HEK293 (cell line): ENCODE results near the gene TLE5.

Experiments used
- CTCF ChIA-PET: fragments of 350-600 bp; formaldehyde crosslinking; extraction: SDS; loops from one replicate; lab custom pipeline; 2021; ENCODE audit warnings: antibody characterized with exemption; lab: Yijun Ruan, JAX
- POLR2A ChIA-PET: fragments of 300-600 bp; formaldehyde crosslinking; extraction: SDS; loops from one replicate; lab custom pipeline; 2020; ENCODE audit warnings: antibody characterized with exemption, inconsistent platforms; lab: Yijun Ruan, JAX
- H3K27ac ChIP-seq: fragments of 200-500 bp; sonication (Bioruptor generic); 2 replicates; pipeline ENCODE4 v1.5.1; 2014; ENCODE audit warnings: low read depth, low read length, control low read depth, inconsistent platforms; ENCODE audit errors: extremely low read depth
- H3K36me3 ChIP-seq, 2 experiments: fragments of 200-500 bp in 1 of 2; sonication (Bioruptor generic) in 1 of 2; 1 replicate in 1 of 2; 2 replicates in 1 of 2; pipeline ENCODE4 v1.5.1; 2014 to 2017; ENCODE audit warnings: inconsistent platforms in 2 of 2, low read length in 2 of 2; ENCODE audit not compliant: control insufficient read depth in 2 of 2, insufficient read depth in 1 of 2
- H3K4me1 ChIP-seq: fragments of 200-500 bp; sonication (Bioruptor generic); 2 replicates; pipeline ENCODE4 v1.5.1; 2014; ENCODE audit warnings: mild to moderate bottlenecking, low read length, inconsistent platforms; ENCODE audit not compliant: control insufficient read depth, insufficient read depth
- H3K4me3 ChIP-seq: 2 replicates; pipeline ENCODE4 v1.5.1; 2011; ENCODE audit warnings: low read depth, mild to moderate bottlenecking, control low read depth, low read length, moderate library complexity
- H3K9me3 ChIP-seq: fragments of 200-500 bp; sonication (Bioruptor generic); 2 replicates; pipeline ENCODE4 v1.5.1; 2014; ENCODE audit warnings: low read depth, low read length, inconsistent platforms; ENCODE audit not compliant: control insufficient read depth, insufficient read depth
- GLIS1 ChIP-seq: fragments of 450-650 bp; formaldehyde crosslinking; IDR thresholded peaks from 2 replicates; pipeline ENCODE4 v1.5.1; 2016; ENCODE audit warnings: missing biosample characterization, missing genetic modification characterization
- GLIS2 ChIP-seq: fragments of 450-650 bp; formaldehyde crosslinking; IDR thresholded peaks from 2 replicates; pipeline ENCODE4 v1.5.1; 2016; ENCODE audit warnings: missing biosample characterization, missing genetic modification characterization
- IKZF3 ChIP-seq: fragments of 450-650 bp; IDR thresholded peaks from 2 replicates; pipeline ENCODE4 v1.5.0; 2018; ENCODE audit warnings: missing biosample characterization, mild to moderate bottlenecking, missing genetic modification characterization, moderate library complexity
- KLF10 ChIP-seq: fragments of 450-650 bp; IDR thresholded peaks from 2 replicates; pipeline ENCODE4 v1.5.1; 2018; ENCODE audit warnings: missing biosample characterization, mild to moderate bottlenecking, missing genetic modification characterization
- KLF8 ChIP-seq: fragments of 450-650 bp; formaldehyde crosslinking; IDR thresholded peaks from 2 replicates; pipeline ENCODE4 v1.5.1; 2016; ENCODE audit warnings: missing biosample characterization, missing genetic modification characterization
- OSR2 ChIP-seq: fragments of 450-650 bp; formaldehyde crosslinking; IDR thresholded peaks from 2 replicates; pipeline ENCODE4 v1.5.1; 2016; ENCODE audit warnings: missing biosample characterization, missing genetic modification characterization
- SCRT1 ChIP-seq: fragments of 450-650 bp; formaldehyde crosslinking; IDR thresholded peaks from 2 replicates; pipeline ENCODE4 v1.5.1; 2016; ENCODE audit warnings: missing biosample characterization, missing genetic modification characterization, borderline replicate concordance
- YY1 ChIP-seq: fragments of 450-650 bp; formaldehyde crosslinking; IDR thresholded peaks from 2 replicates; pipeline ENCODE4 v1.5.1; 2018; ENCODE audit warnings: missing biosample characterization, missing genetic modification characterization
- ZBTB21 ChIP-seq: fragments of 450-650 bp; formaldehyde crosslinking; IDR thresholded peaks from 2 replicates; pipeline ENCODE4 v1.5.1; 2017; ENCODE audit warnings: missing biosample characterization, missing genetic modification characterization
- ZFHX2 ChIP-seq: fragments of 450-650 bp; formaldehyde crosslinking; conservative IDR thresholded peaks from 2 replicates; pipeline ENCODE4 v1.5.1; 2016; ENCODE audit warnings: missing biosample characterization, missing genetic modification characterization
- ZFP3 ChIP-seq: fragments of 450-650 bp; formaldehyde crosslinking; IDR thresholded peaks from 2 replicates; pipeline ENCODE4 v1.5.1; 2016; ENCODE audit warnings: low read depth, missing biosample characterization, missing genetic modification characterization
- ZNF133 ChIP-seq: fragments of 450-650 bp; formaldehyde crosslinking; IDR thresholded peaks from 2 replicates; pipeline ENCODE4 v1.5.1; 2016; ENCODE audit warnings: missing biosample characterization, missing genetic modification characterization
- ZNF19 ChIP-seq: fragments of 450-650 bp; formaldehyde crosslinking; IDR thresholded peaks from 2 replicates; pipeline ENCODE4; 2016; ENCODE audit warnings: missing biosample characterization, missing genetic modification characterization, low read depth
- ZNF2 ChIP-seq: fragments of 450-650 bp; formaldehyde crosslinking; IDR thresholded peaks from 2 replicates; pipeline ENCODE4 v1.5.1; 2016; ENCODE audit warnings: missing biosample characterization, missing genetic modification characterization
- ZNF202 ChIP-seq: fragments of 450-650 bp; formaldehyde crosslinking; IDR thresholded peaks from 2 replicates; pipeline ENCODE4 v1.5.1; 2016; ENCODE audit warnings: missing biosample characterization, missing genetic modification characterization, borderline replicate concordance
- ZNF416 ChIP-seq: fragments of 450-650 bp; formaldehyde crosslinking; IDR thresholded peaks from 2 replicates; pipeline ENCODE4 v1.5.1; 2016; ENCODE audit warnings: missing biosample characterization, missing genetic modification characterization
- ZNF510 ChIP-seq: fragments of 450-650 bp; formaldehyde crosslinking; IDR thresholded peaks from 2 replicates; pipeline ENCODE4 v1.5.1; 2018; ENCODE audit warnings: mild to moderate bottlenecking, missing genetic modification characterization, missing biosample characterization; ENCODE audit not compliant: insufficient replicate concordance
- ZNF658 ChIP-seq: fragments of 450-650 bp; formaldehyde crosslinking; IDR thresholded peaks from 2 replicates; pipeline ENCODE4; 2016; ENCODE audit warnings: missing biosample characterization, missing genetic modification characterization
- ZNF843 ChIP-seq: fragments of 450-650 bp; formaldehyde crosslinking; IDR thresholded peaks from 2 replicates; pipeline ENCODE4 v1.5.1; 2016; ENCODE audit warnings: missing biosample characterization, missing genetic modification characterization
- ZXDB ChIP-seq: fragments of 450-650 bp; formaldehyde crosslinking; IDR thresholded peaks from 2 replicates; pipeline ENCODE4 v1.5.1; 2016; ENCODE audit warnings: missing biosample characterization, missing genetic modification characterization
- TF ChIP-seq, protein P1 (sequence below): fragments of 450-650 bp; formaldehyde crosslinking; IDR thresholded peaks from 2 replicates; pipeline ENCODE4 v1.5.1; 2016; ENCODE audit warnings: missing biosample characterization, missing genetic modification characterization
- TF ChIP-seq, protein P2 (sequence below): sonication (generic); formaldehyde crosslinking; IDR thresholded peaks from 2 replicates; pipeline ENCODE4 v1.8.1; 2022; ENCODE audit warnings: mild to moderate bottlenecking, moderate library complexity, missing genetic modification reagents
- TF ChIP-seq, protein P3 (sequence below): fragments of 450-650 bp; formaldehyde crosslinking; IDR thresholded peaks from 2 replicates; pipeline ENCODE4 v1.5.0; 2017; ENCODE audit warnings: missing biosample characterization, missing genetic modification characterization, borderline replicate concordance
- TF ChIP-seq, protein P4 (sequence below): fragments of 450-650 bp; IDR thresholded peaks from 2 replicates; pipeline ENCODE4 v1.5.1; 2018; ENCODE audit warnings: missing biosample characterization, missing genetic modification characterization
- TF ChIP-seq, protein P5 (sequence below): fragments of 450-650 bp; formaldehyde crosslinking; optimal IDR thresholded peaks from 2 replicates; pipeline ENCODE3; 2016; ENCODE audit warnings: missing biosample characterization, mild to moderate bottlenecking, missing genetic modification characterization

Gene TLE5

DNA sequence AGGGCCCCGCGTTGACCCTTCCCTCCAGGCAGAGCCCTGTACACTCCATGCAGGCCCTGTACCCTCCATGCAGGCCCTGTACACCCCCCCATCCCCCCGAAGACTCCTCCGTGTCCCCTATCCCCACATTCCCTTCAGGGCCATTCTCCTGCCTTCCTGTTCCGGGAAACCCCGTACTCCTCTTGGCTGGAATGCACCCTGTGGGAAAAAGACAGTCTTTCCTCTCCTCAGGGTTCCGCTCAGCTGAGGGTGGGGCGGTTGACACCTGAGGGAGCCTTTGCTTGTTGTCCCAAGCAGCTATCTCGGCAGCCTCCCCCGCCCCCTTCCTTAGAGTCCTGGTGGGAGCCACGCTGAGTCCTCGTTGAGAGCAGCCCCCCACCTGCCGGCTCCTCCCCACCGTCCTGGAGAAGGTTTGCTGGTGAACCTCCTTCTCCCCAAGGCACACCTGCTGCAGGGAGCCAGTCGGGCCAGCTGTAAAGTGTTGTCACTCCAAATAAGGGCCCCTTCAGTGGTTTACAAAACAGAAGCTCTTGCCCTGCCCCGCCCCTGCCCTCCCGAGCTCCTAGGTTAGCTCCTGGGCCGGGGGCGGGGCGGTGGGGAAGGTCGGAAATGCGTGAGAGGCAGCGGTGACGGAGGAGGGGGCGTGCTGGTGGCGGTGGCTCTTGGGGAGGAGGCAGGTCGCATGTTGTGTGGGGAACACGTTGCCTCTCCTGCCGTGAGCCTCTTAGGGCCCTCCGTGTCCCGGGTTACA, 33.3 kb upstream of the TLE5 start (continued):
- TF ChIP-seq ZBTB21 (no peak), YY1 (tag by site-specific recombination) (no peak), SCRT1 (tag by site-specific recombination) (peak; percentile 54; the same call in 1 of the 2 replicates), KLF10 (tag by site-specific recombination) (peak; percentile 54; the same call in 1 of the 2 replicates), IKZF3 (no peak), GLIS2 (no peak), OSR2 (tag by site-specific recombination) (peak; percentile 94), ZNF843 (no peak), GLIS1 (tag by site-specific recombination) (peak; percentile 34; the same call in 1 of the 2 replicates), ZFP3 (tag by site-specific recombination) (peak; percentile 63), ZXDB (tag by site-specific recombination) (peak; percentile 99), ZNF510 (tag by site-specific recombination) (no peak), KLF8 (tag by site-specific recombination) (peak; percentile 36; the same call in 1 of the 2 replicates)
- TF ChIP-seq, protein P1, sequence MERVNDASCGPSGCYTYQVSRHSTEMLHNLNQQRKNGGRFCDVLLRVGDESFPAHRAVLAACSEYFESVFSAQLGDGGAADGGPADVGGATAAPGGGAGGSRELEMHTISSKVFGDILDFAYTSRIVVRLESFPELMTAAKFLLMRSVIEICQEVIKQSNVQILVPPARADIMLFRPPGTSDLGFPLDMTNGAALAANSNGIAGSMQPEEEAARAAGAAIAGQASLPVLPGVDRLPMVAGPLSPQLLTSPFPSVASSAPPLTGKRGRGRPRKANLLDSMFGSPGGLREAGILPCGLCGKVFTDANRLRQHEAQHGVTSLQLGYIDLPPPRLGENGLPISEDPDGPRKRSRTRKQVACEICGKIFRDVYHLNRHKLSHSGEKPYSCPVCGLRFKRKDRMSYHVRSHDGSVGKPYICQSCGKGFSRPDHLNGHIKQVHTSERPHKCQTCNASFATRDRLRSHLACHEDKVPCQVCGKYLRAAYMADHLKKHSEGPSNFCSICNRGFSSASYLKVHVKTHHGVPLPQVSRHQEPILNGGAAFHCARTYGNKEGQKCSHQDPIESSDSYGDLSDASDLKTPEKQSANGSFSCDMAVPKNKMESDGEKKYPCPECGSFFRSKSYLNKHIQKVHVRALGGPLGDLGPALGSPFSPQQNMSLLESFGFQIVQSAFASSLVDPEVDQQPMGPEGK (tag by site-specific recombination): peak; percentile 64
- TF ChIP-seq, protein P2, sequence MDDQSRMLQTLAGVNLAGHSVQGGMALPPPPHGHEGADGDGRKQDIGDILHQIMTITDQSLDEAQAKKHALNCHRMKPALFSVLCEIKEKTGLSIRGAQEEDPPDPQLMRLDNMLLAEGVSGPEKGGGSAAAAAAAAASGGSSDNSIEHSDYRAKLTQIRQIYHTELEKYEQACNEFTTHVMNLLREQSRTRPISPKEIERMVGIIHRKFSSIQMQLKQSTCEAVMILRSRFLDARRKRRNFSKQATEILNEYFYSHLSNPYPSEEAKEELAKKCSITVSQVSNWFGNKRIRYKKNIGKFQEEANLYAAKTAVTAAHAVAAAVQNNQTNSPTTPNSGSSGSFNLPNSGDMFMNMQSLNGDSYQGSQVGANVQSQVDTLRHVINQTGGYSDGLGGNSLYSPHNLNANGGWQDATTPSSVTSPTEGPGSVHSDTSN: no peak

DNA sequence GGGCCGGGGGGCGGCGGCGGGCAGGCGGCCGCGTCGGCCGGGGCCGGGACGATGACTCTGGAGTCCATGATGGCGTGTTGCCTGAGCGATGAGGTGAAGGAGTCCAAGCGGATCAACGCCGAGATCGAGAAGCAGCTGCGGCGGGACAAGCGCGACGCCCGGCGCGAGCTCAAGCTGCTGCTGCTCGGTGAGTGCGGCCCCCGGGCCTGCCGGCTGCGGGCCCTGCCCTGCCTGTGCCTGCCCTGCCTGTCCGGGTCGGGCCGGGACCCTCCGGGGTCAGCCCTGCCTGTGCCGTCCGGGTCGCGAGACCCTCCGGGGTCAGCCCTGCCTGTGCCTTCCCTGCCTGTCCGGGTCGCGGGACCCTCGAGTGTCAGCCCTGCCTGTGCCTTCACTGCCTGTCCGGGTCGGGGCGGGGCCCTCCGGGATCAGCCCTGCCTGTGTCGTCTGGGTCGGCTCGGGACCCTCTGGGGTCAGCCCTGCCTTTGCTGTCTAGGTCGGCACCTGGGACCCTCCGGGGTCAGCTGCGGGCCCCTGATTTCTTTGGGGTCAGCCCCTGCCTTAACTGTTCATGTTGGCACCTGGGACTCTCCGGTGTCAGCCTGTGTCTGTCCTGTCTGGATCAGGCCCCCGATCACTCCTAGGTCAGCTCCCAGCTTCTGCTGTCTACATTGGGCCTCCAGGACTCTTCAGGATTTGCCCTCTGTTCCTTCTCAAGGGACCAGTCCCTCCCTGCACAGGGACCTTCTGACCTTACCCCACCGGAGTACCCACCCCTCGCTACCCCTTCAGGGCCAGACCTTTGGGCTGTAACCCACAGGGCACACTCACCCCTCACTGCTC, 32.5 kb upstream of the TLE5 start:
- H3K4me1 ChIP-seq: peaks cover 6% of the 10 kb centered on the region; the same call in 1 of the 2 replicates
- ChIA-PET CTCF (interaction anchor here (0.7 to 2.2 kb wide), 5 partner anchors 9 to 349 kb away, joined by 4 to 12 read pairs (median 5); no protein-coding TSS in a partner anchor), POLR2A (interaction anchor here (1.5 kb wide), 1 partner anchor 9 kb away, joined by 11 read pairs; no protein-coding TSS in a partner anchor)
- H3K4me3 ChIP-seq: peak overlapping the region; percentile 78
- H3K27ac ChIP-seq: peak overlapping the region; percentile 75
- H3K36me3 ChIP-seq: no peaks in the 10 kb centered on the region
- H3K9me3 ChIP-seq: no peaks in the 10 kb centered on the region
- 0 out of 2 replicates have a peak, but pooled peaks have one; percentile 26 for TF ChIP-seq ZNF658 (tag by site-specific recombination)
- TF ChIP-seq, protein P3, sequence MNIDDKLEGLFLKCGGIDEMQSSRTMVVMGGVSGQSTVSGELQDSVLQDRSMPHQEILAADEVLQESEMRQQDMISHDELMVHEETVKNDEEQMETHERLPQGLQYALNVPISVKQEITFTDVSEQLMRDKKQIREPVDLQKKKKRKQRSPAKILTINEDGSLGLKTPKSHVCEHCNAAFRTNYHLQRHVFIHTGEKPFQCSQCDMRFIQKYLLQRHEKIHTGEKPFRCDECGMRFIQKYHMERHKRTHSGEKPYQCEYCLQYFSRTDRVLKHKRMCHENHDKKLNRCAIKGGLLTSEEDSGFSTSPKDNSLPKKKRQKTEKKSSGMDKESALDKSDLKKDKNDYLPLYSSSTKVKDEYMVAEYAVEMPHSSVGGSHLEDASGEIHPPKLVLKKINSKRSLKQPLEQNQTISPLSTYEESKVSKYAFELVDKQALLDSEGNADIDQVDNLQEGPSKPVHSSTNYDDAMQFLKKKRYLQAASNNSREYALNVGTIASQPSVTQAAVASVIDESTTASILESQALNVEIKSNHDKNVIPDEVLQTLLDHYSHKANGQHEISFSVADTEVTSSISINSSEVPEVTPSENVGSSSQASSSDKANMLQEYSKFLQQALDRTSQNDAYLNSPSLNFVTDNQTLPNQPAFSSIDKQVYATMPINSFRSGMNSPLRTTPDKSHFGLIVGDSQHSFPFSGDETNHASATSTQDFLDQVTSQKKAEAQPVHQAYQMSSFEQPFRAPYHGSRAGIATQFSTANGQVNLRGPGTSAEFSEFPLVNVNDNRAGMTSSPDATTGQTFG (tag by site-specific recombination): no peak
- no peak for TF ChIP-seq ZNF133 (tag by site-specific recombination)
- TF ChIP-seq, protein P4, sequence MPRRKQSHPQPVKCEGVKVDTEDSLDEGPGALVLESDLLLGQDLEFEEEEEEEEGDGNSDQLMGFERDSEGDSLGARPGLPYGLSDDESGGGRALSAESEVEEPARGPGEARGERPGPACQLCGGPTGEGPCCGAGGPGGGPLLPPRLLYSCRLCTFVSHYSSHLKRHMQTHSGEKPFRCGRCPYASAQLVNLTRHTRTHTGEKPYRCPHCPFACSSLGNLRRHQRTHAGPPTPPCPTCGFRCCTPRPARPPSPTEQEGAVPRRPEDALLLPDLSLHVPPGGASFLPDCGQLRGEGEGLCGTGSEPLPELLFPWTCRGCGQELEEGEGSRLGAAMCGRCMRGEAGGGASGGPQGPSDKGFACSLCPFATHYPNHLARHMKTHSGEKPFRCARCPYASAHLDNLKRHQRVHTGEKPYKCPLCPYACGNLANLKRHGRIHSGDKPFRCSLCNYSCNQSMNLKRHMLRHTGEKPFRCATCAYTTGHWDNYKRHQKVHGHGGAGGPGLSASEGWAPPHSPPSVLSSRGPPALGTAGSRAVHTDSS (tag by site-specific recombination): no peak
- no peak for TF ChIP-seq ZNF416 (tag by site-specific recombination)
- TF ChIP-seq ZNF19: no peak
- TF ChIP-seq ZNF202 (tag by site-specific recombination): no peak
- no peak for TF ChIP-seq ZFHX2 (tag by site-specific recombination)
- TF ChIP-seq ZNF2: no peak
- TF ChIP-seq, protein P5, sequence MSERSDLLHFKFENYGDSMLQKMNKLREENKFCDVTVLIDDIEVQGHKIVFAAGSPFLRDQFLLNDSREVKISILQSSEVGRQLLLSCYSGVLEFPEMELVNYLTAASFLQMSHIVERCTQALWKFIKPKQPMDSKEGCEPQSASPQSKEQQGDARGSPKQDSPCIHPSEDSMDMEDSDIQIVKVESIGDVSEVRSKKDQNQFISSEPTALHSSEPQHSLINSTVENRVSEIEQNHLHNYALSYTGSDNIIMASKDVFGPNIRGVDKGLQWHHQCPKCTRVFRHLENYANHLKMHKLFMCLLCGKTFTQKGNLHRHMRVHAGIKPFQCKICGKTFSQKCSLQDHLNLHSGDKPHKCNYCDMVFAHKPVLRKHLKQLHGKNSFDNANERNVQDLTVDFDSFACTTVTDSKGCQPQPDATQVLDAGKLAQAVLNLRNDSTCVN: peak; percentile 36
